GM13976 (cell line): ENCODE measurements around the gene MBP.

ENCODE experiments used
- DNase-seq: peaks from one replicate; pipeline ENCODE4 v3.0.0; 2012; ENCODE audit warnings: low spot score
- in situ Hi-C: fragments of 300-500 bp; cut with MboI; formaldehyde crosslinking; loops from one replicate; pipeline ENCODE4 v1.12.0; 2022; ENCODE audit warnings: low sequenced_read_pairs, mixed read lengths, inconsistent platforms; ENCODE audit not compliant: unreplicated experiment
- TF ChIP-seq, protein P1 (sequence below): IDR thresholded peaks from 2 replicates; pipeline ENCODE4 v1.5.1; 2012; ENCODE audit warnings: borderline replicate concordance, mild to moderate bottlenecking; ENCODE audit not compliant: insufficient read depth; ENCODE audit errors: extremely low read depth, missing control alignments, control extremely low read depth

Gene MBP

DNA sequence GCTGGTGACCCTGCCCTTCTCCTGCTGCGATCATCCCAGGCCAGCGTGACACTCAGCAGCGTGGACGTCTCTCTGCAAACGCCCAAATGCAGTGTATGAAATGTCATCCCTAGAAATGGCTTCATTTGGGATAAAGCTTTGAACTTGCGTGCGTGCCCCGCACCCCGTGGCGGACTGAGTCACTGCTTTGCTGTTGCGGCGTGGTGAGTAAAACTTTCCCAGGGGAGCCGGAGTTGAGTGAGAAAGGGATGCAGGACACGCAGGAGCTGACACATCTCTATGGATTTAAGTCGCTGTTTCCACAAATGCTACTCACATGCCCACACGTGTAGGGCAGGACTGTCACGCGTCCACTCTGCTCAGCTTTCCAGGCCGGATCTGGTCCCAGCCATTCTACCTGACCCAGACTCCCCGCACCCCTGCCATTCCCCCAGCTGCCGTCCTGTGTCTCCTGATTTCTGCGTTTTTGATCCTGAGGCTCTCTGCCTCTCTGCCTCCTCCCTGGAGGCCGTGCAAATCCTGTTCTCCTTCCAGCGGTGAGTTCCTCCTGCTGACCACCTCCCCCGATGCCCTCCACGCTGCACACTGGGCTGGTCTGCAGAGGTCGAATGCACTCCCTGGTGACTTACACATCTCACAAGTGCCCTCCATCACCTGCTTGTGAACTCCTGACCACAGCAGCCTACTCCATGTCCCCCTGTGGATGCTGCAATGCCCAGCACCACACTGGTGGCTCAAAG, 88.9 kb downstream of the MBP start:
- TF ChIP-seq, protein P1, sequence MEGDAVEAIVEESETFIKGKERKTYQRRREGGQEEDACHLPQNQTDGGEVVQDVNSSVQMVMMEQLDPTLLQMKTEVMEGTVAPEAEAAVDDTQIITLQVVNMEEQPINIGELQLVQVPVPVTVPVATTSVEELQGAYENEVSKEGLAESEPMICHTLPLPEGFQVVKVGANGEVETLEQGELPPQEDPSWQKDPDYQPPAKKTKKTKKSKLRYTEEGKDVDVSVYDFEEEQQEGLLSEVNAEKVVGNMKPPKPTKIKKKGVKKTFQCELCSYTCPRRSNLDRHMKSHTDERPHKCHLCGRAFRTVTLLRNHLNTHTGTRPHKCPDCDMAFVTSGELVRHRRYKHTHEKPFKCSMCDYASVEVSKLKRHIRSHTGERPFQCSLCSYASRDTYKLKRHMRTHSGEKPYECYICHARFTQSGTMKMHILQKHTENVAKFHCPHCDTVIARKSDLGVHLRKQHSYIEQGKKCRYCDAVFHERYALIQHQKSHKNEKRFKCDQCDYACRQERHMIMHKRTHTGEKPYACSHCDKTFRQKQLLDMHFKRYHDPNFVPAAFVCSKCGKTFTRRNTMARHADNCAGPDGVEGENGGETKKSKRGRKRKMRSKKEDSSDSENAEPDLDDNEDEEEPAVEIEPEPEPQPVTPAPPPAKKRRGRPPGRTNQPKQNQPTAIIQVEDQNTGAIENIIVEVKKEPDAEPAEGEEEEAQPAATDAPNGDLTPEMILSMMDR = no peak
- no peak for DNase-seq

DNA sequence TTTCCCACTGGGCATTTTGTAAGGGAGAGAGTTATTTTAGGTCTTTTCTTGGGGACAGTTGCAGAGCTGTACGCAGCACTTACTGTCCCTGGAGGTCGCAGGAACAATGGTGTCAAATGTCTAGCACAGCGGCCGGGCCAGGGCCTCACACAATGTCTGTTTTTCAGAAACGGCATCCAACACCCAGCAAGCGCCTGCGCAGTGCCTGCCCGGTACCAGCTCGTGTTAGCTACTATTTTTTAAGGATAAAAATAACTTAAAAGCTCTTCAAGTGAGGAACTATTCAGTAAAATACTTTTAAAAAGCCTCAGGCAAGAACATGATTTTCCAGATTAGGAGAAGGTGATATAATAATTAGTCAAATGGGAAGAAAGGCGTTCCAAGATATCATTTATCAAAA, 90.0 kb downstream of the MBP start:
- TF ChIP-seq, protein P1 = no peak
- DNase-seq = no peak
- in situ Hi-C loops = no loop called here

More for the DNA sequence above, 88.9 kb downstream of the MBP start:
- in situ Hi-C loops = no loop called here

- in situ Hi-C loops = no loop called here
- DNase-seq = no peak
- TF ChIP-seq, protein P1 = no peak
Observed at GRCh38 chr18:77039196-77040130, 93.1 kb downstream of the MBP start.

DNA sequence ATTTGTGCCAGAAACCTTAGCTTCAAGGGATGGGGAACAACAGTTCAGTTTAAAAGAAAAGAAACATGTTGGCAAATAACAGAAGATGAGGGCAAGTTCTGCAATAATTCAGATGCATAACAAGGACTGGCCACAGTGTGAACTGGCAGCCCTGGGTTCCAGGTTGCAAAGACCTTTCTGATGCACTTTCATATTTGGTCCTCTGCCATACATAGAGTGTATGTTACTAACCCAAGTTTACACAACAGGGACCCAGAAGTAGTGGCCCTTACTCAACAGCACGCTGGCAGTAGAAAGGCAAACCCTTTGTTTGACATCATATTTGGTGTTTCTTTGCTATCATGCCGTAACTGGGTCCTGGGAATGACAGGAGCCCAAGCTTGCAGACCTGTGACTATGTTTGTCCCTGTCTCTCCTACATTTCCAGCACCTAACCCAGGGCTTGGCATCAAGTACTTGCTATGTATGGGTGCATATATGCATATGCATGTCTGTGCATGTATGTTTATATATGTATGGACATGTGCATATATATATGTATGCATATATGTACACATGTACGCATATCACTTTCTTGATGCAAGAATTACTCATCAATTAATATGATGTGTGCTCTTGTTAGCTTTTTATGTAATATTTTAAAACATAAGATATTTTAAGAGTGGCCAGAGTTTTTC, 94.3 kb downstream of the MBP start:
- TF ChIP-seq, protein P1 = no peak
- no peak for DNase-seq
- in situ Hi-C loops = no loop called here

DNA sequence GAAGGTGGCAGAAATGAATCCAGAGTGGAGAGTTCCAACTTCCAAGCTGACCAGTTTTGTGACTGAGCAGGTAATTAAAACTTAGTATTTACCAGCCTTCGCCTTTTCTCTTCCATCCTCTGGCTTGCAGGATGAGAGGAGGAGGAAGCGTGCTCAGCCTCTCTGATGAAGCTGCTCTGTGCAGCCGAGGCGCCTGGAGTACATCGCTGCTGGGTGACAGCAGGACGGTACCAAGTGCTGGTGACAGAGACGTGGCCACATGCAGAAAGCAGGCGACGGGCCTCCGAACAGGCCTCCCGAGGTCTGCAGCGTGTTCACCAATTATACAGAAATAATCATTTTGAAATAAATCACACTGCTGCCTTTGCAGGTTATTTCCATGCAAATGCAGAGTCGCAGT, 95.0 kb downstream of the MBP start:
- no peak for DNase-seq
- TF ChIP-seq, protein P1 = no peak
- in situ Hi-C loops = no loop called here
